C4-2B (cell line): Measurements from ENCODE around the gene NME9.

Experiments used
- H3K27ac ChIP-seq: fragments of 450-650 bp; 2 replicates; pipeline ENCODE4 v1.5.1; 2017
- ZFX ChIP-seq: fragments of 450-650 bp; IDR thresholded peaks from 2 replicates; pipeline ENCODE4 v1.6.1; 2017
- TF ChIP-seq, protein P1 (sequence below): fragments of 450-650 bp; conservative IDR thresholded peaks from 2 replicates; pipeline ENCODE4 v1.5.1; 2017; ENCODE audit warnings: mild to moderate bottlenecking

NME9 gene

DNA sequence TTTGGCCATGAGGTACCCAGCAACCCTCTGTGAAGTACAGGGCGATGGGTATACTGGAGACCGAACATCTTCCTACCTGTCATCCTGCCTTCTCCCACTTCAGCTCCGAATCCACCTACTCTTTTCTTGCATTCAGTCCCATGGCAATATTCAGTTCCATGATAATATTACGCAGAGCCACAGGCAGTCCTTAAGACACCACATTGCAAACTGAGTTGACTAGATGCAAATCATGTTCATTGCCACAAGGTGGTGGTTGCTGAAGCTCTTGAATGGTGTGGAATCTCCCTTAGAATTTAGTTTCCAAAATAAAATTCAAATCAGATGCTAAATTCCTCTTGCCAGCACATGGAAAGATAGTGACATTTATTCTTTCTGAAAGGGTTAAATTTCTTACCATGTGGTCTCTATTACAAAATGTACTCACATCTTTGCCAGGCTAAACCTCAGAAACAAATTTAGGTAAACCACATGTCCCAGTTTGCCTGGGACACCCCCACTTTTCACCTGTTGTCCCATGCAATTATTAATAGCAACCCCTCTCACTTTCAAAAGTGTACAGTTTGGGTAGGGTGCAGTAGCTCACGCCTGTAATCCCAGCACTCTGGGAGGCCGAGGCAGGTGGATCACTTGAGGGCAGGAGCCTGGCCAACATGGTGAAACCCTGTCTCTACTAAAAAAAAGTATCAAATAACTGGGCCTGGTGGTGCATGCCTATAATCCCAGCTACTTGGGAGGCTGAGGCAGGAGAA is 1.7 kb upstream of the NME9 start:
- H3K27ac ChIP-seq = no peak overlapping the region
- TF ChIP-seq, protein P1, sequence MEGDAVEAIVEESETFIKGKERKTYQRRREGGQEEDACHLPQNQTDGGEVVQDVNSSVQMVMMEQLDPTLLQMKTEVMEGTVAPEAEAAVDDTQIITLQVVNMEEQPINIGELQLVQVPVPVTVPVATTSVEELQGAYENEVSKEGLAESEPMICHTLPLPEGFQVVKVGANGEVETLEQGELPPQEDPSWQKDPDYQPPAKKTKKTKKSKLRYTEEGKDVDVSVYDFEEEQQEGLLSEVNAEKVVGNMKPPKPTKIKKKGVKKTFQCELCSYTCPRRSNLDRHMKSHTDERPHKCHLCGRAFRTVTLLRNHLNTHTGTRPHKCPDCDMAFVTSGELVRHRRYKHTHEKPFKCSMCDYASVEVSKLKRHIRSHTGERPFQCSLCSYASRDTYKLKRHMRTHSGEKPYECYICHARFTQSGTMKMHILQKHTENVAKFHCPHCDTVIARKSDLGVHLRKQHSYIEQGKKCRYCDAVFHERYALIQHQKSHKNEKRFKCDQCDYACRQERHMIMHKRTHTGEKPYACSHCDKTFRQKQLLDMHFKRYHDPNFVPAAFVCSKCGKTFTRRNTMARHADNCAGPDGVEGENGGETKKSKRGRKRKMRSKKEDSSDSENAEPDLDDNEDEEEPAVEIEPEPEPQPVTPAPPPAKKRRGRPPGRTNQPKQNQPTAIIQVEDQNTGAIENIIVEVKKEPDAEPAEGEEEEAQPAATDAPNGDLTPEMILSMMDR = no peak; the same call in 1 of the 2 replicates
- no peak for TF ChIP-seq ZFX

DNA sequence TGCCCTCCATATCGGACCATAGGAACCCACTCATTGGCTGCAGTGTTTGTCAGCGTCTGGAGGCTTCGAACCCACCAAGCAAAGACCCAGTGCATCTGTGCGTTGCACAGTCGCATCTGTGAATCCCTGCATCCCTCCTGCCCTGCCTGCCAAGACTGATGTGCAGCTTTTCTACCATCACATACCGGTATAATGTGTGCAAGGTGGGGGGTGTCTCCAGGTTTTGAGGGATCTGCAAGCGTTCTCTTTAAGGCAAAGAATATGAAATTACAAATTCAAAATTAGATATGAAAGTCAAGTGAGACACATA is 288 bp upstream of the NME9 start:
- TF ChIP-seq ZFX = no peak
- TF ChIP-seq, protein P1 = no peak
- no peak overlapping the region; the same call in 1 of the 2 replicates for H3K27ac ChIP-seq

DNA sequence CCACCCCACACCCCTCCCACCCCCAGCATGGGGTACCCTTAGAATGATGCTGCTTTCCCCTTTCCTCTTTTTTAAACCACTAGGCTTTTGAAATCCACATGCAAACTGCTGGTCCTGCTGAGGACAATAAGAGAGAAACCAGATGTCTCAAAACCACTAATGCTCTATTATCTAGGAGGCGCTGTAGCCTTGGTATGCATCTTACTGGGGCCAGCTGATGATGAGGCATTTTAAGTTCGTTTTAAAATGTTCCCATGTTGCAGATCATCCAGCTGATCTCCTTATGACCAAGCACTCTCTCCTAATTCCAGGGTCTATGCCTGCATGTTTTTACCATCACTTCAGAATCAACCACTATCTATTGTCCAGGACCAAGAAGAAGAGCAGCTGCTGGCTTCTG is 1.3 kb downstream of the NME9 start:
- no peak overlapping the region for H3K27ac ChIP-seq
- no peak for TF ChIP-seq ZFX
- TF ChIP-seq, protein P1 = no peak

DNA sequence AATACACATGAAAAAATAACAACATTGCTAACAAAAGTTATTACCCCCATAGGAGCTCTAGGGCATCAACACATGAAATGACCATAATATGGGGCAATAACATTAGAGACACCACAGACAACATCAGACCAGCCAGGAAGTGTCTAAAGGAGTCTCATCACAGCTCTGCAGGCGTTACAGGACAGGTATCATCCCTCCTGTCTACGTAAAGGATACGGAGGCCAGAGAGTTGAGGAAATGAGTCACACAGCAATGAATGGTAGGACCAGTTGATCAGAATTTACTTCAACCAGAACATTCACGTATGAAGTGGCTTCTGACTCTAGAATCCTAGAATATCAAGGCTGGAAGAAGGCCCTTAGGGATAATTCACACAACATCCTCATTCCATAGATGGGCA is 1.8 kb downstream of the NME9 start:
- H3K27ac ChIP-seq = no peak overlapping the region
- TF ChIP-seq ZFX = no peak
- TF ChIP-seq, protein P1 = no peak

DNA sequence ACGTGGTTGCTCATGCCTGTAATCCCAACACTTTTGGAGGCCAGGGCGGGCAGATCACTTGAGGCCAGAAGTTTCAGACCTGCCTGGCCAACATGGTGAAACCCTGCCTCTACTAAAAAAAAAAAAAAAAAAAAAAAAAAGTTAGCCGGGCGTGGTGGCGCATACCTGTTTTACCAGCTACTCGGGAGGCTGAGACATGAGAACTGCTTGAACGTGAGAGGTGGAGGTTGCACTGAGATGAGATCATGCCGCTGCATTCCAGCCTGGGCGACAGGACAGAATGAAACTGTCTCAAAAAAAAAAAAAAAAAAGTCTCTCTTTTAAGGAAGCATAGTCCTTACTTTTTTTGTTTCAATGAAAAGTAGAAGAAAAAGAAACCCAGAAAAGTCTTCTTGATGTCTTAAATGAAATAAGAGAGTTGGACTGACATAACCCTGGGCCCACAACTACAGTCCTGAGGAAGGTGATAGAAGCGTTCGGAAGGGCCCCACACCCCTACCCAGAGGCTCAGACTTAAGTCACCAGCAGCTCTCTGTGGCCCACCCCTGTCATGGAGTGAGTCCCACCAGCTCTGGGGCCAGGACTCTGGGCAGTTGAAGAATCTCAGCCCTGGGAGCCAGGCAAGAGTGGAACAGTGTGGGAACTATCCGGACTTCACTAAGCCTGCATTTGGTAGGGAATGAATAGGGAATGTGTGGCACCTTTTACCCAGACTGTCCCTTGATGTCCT is 2.6 kb downstream of the NME9 start:
- no peak overlapping the region for H3K27ac ChIP-seq
- TF ChIP-seq, protein P1 = no peak
- TF ChIP-seq ZFX = no peak

DNA sequence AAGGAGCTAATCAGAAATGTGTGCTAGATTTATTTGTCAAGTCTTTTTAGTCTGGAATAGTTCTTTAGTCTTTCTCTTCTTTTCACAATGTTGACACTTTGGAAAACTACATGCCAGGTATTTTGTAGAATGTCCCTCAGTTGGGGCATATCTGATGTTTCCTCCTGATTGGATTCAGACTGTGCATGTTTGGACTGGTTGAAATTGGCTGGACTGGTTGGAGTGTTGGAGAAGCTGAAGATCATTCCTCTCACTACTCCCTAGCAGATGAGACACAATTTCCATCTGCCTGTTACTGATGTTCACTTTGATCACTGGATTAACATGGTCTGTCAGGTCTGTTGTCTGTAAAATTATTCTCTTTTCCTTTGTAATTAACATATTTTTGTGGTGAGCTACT is 3.7 kb downstream of the NME9 start:
- no peak overlapping the region for H3K27ac ChIP-seq
- TF ChIP-seq, protein P1 = no peak
- no peak for TF ChIP-seq ZFX

DNA sequence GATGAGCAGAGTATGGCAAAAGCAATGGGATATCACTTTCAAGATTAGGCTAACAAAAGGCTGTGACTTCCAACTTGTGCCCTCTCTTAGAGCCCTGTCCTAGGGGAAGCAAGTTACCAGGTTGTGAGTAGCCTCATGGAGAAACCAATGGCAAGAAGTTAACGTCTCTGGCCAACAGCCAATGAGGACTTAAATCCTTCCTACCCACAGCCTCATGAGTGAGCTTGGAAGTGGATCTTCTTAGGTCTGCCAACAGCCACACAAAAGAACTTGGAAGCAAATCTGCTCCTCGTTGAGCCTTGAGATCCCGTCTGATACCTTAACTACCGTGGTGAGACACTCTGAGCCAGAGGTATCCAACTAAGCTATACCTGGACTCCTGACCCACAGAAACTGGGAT is 5.7 kb downstream of the NME9 start:
- no peak overlapping the region for H3K27ac ChIP-seq
- TF ChIP-seq, protein P1 = no peak
- no peak for TF ChIP-seq ZFX
